ELR (cell line): ENCODE data around the gene ZNF226.
"Not testable (repeated sequence)": the region's sequence is repeated elsewhere in the genome, so short reads cannot be mapped to it uniquely, and the experiment has no call there.

Experiments
- DNase-seq: peaks from one replicate; pipeline ENCODE4 v3.0.0-alpha.2; 2015; ENCODE audit warnings: low read depth

ZNF226 gene

DNA sequence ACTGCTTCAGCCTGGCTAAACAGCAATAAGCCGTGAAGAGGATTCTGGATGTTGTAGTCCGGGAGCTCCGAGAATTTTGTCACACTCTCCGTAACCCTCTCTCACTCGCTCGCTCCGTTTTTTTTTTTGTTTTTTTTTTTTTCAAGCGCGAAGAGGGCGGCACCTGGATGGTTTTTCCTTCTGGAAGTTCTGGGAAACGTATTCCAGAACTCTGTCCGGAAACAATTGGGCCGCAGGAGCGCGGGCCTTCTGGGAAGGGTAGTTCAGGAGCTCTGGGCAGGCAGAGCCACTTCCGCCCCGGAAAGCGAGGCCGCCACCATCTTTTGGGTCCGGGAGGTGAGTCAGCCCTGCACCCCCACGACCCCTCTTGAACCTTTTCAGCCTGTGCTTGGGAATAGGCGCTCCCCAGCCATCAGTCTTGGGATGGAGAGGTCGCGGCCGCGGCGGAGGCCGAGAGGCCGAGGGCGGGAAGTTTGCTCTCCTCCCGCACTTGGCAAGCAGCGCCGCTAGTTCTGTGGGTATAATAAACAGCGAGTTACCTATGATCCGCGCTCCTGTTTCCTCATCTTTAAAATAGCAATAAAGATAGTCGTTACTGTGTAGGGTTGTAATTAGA lies 47.5 kb downstream of the ZNF226 start, which contains the start of gene ZNF227:
TSS of gene ZNF227 (plus strand) at position 283 of the 616 bp plus-strand sequence. CDS start 5,261 bp downstream, outside the sequence.
- peak; percentile 96 for DNase-seq

DNA sequence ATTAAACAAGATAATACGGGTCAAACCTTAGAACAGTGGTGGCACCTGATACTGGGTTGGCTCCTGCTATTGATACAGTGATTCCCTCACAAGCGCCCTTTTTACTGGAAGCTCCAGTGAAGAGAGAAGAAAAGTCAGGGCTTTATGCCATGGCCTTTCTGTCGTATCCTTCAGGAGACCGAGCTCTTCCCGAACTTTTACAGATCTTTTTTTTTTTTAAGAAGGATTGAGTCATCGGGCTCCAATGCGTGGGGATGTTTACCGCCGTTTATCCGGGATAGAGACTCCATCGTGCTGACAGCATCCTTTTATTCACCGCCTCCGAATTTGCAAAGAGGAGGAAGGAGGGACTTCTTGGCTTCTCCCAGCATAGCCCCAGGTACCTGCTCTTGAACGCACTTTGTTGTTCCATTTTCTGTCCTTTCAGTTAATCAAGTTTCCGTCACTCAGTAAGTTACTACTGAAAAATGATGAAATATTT lies 48.0 kb downstream of the ZNF226 start:
- peak; percentile 71 for DNase-seq

DNA sequence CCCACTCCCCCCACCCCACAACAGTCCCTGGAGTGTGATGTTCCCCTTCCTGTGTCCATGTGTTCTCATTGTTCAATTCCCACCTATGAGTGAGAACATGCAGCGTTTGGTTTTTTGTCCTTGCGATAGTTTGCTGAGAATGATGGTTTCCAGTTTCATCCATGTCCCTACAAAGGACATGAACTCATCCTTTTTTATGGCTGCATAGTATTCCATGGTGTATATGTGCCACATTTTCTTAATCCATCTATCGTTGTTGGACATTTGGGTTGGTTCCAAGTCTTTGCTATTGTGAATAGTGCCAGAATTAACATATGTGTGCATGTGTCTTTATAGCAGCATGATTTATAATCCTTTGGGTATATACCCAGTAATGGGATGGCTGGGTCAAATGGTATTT lies 55.0 kb downstream of the ZNF226 start:
- DNase-seq = not testable (repeated sequence)

DNA sequence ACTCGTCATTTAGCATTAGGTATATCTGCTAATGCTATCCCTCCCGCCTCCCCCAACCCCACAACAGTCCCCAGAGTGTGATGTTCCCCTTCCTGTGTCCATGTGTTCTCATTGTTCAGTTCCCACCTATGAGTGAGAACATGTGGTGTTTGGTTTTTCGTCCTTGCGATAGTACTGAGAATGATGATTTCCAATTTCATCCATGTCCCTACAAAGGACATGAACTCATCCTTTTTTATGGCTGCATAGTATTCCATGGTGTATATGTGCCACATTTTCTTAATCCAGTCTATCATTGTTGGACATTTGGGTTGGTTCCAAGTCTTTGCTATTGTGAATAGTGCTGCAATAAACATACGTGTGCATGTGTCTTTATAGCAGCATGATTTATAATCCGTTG lies 55.9 kb downstream of the ZNF226 start:
- not testable (repeated sequence) for DNase-seq

DNA sequence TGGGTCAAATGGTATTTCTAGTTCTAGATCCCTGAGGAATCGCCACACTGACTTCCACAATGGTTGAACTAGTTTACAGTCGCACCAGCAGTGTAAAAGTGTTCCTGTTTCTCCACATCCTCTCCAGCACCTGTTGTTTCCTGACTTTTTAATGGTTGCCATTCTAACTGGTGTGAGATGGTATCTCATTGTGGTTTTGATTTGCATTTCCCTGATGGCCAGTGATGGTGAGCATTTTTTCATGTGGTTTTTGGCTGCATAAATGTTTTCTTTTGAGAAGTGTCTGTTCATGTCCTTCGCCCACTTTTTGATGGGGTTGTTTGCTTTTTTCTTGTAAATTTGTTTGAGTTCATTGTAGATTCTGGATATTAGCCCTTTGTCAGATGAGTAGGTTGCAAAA lies 56.4 kb downstream of the ZNF226 start:
- not testable (repeated sequence) for DNase-seq
